Transverse colon (tissue), 4 donors: ENCODE data around the gene LSM14B. TPM values are rescaled to one million over a fixed set of nuclear protein-coding genes. Genes with fewer than 3 reads are reported as not detected.
A peak's percentile ranks its signal among the peaks of the same experiment; 100 is the strongest.

Experiments used
- DNase-seq: peaks from one replicate; pipeline ENCODE4 v3.0.0-alpha.2; 2019
- H3K27ac ChIP-seq, 4 donors: fragments of 200-600 bp; sonication (generic); 2 replicates each; pipeline ENCODE4 v1.5.1; 2016 to 2018; ENCODE audit warnings: inconsistent platforms in 4 of 4
- H3K27me3 ChIP-seq: fragments of 200-600 bp; sonication (generic); 2 replicates; pipeline ENCODE4 v1.5.1; 2017; ENCODE audit warnings: inconsistent platforms
- H3K36me3 ChIP-seq, 4 donors: fragments of 200-600 bp; sonication (generic); 2 replicates each; pipeline ENCODE4 v1.5.1; 2017 to 2019; ENCODE audit warnings: inconsistent platforms in 4 of 4
- H3K4me1 ChIP-seq, 4 donors: fragments of 200-600 bp; sonication (generic); 2 replicates each; pipeline ENCODE4 v1.5.1; 2017 to 2020; ENCODE audit warnings: inconsistent platforms in 4 of 4
- H3K4me3 ChIP-seq, 4 donors: fragments of 200-600 bp; sonication (generic); 1 replicate in 1 of 4; 2 replicates in 3 of 4; pipeline versions ENCODE4 v1.5.1 to v1.6.1; 2017 to 2019; ENCODE audit warnings: inconsistent platforms in 4 of 4
- H3K9me3 ChIP-seq, 2 donors: fragments of 200-600 bp; sonication (generic); 2 replicates each; pipeline ENCODE4 v1.5.1; 2017 to 2019; ENCODE audit warnings: inconsistent platforms in 2 of 2
- EP300 ChIP-seq: sonication (generic); formaldehyde crosslinking; IDR thresholded peaks from one replicate; pipeline ENCODE4 v1.6.1; 2017; ENCODE audit warnings: antibody characterized with exemption, low read depth
- POLR2A ChIP-seq: fragments of 450-650 bp; IDR thresholded peaks from one replicate; pipeline ENCODE4 v1.6.1; 2016; ENCODE audit warnings: antibody characterized with exemption, mild to moderate bottlenecking, moderate library complexity
- POLR2AphosphoS5 ChIP-seq, 3 donors: sonication (generic); formaldehyde crosslinking; IDR thresholded peaks; one replicate each; pipeline ENCODE4 v1.6.1; 2016; ENCODE audit warnings: antibody characterized with exemption in 3 of 3
- WGBS, 2 donors: methylation state at CpG; one replicate each; pipeline ENCODE4 v1.1.5; 2018; ENCODE audit warnings: low coverage in 1 of 2; 5-methylcytosine and 5-hydroxymethylcytosine counted together
- in situ Hi-C, 4 donors: fragments of 200-750 bp; cut with MboI; loops; one replicate each; pipeline versions ENCODE4 v1.15.0 to v1.15.1; 2017; ENCODE audit warnings: low sequenced_read_pairs in 3 of 4, low pct_ligation_motif_present in 1 of 4, low pct_unique_long_range_greater_than_20kb in 1 of 4
- intact Hi-C: fragments of 100-400 bp; cut with DNase I; formaldehyde crosslinking; loops from one replicate; pipeline ENCODE4 v1.15.1; 2023; ENCODE audit warnings: low total_unique reads
- total RNA-seq, 4 donors: library from RNA; depleted of rRNA; stranded (reverse); fragments of >200 nt; gene quantifications; one replicate each; pipeline ENCODE4 v1.1.0, GENCODE V29; 2016
- TF ChIP-seq, protein P1 (sequence below), 5 experiments: fragments of 200-600 bp in 3 of 5; fragments of 450-650 bp in 2 of 5; sonication (generic) in 3 of 5; IDR thresholded peaks; 1 replicate in 2 of 5; 2 replicates in 3 of 5; pipeline ENCODE4 v1.5.1; 2016 to 2017; ENCODE audit warnings: antibody characterized with exemption in 5 of 5, inconsistent platforms in 3 of 5, mild to moderate bottlenecking in 2 of 5, moderate library complexity in 1 of 5

Gene LSM14B
- 10 to 100 TPM; 22.1 to 45.3 (median 35.6) TPM for total RNA-seq

DNA sequence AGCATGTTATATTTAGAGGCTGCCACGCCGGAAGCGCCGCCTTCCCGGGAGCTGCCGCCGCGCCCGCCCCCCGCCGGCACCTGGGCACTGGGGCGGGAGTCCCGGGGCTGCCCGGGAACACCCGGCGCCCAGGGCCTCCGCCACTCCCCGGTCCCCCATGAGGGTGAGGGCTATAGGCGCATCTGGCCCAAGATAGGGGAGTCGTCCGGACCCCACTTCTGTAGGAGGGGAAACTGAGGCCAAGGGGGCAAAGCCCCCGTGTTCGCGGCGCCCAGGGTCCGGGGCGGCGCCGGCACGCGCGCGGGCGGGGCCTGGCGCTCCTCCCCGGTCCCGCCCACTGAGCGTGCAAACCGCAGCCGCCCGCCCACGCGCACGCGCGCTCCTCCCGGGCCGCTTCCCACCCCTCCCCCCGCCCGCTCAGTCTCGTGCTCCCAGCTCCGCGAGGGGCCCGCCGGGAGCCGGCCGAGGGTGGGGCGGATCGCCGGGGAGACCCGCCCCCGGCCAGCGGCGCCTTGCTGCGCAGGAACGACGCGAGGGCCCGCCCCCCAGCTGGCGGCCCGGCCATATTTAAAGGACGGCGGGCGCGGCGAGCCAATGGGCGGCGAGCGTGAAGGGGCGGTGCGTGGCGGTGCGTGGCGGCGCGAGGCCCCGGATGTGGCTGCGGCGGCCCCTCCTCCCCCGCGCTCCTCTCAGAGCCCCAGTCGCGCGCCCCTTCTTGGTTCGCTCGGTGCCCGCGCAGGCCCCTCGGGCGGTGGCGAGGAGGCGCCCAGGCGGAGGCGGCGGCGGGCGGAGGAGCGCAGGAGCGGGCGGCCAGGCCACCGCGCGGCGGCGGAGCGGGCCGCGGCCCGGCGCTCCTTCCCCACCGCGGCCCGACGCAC is at the start of gene LSM14B:
Gene LSM14B, plus strand, starts transcription at position 700 of the 878 bp plus-strand sequence. CDS start 192 bp downstream, outside the sequence.
- H3K36me3 ChIP-seq: peaks cover 0 to 19% (median 0%) of the 10 kb centered on the region in 4 donors
- peak within 1 kb of the TSS; percentile 95 to 98 (median 96) for H3K27ac ChIP-seq
- H3K9me3 ChIP-seq: no peaks in the 10 kb centered on the region
- TF ChIP-seq POLR2A (peak; percentile 50), POLR2AphosphoS5 (IDR thresholded peaks at IDR 0.05) (peak; percentile 50 to 78 (median 72)), EP300 (no peak)
- TF ChIP-seq, protein P1, sequence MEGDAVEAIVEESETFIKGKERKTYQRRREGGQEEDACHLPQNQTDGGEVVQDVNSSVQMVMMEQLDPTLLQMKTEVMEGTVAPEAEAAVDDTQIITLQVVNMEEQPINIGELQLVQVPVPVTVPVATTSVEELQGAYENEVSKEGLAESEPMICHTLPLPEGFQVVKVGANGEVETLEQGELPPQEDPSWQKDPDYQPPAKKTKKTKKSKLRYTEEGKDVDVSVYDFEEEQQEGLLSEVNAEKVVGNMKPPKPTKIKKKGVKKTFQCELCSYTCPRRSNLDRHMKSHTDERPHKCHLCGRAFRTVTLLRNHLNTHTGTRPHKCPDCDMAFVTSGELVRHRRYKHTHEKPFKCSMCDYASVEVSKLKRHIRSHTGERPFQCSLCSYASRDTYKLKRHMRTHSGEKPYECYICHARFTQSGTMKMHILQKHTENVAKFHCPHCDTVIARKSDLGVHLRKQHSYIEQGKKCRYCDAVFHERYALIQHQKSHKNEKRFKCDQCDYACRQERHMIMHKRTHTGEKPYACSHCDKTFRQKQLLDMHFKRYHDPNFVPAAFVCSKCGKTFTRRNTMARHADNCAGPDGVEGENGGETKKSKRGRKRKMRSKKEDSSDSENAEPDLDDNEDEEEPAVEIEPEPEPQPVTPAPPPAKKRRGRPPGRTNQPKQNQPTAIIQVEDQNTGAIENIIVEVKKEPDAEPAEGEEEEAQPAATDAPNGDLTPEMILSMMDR (IDR thresholded peaks at IDR 0.05): no peak
- H3K4me3 ChIP-seq: peak within 1 kb of the TSS; percentile 61 to 96 (median 74)
- peaks cover 11 to 25% (median 23%) of the 10 kb centered on the region in 4 donors for H3K4me1 ChIP-seq
- intact Hi-C loops (loop anchor here (5.0 kb wide), 1 partner anchor 55 kb away; the partner anchor contains the start of gene TAF4), in situ Hi-C loops (loop anchor here in 2 of 4 donors (10.0 kb wide), 1 partner anchor 57 kb away; the partner anchor contains the start of gene TAF4 (in 2 of the 2))
- DNase-seq: peak; percentile 97
- no peaks in the 10 kb centered on the region for H3K27me3 ChIP-seq
- WGBS, 2 donors: 1% methylated on average over 69 of the region's 124 CpGs; no CpG with 5 or more reads in 1 of the 2 donors

DNA sequence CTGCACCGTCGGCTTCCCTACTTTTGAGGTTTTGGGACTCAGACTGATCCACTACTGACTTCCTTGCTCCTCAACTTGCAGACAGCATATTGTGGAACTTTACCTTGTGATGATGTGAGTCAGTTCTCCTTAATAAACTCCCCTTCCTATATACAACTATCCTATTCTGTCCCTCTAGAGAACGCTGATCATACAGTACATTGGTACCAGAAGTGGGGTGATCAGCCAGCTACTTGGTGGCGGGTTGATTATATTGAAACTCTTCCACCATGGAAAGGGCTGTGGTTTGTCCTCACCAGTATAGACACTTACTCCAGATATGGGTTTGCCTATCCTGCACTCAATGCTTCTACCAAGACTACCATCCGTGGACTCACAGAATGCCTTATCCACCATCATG is 49.0 kb upstream of the LSM14B start:
- TF ChIP-seq, protein P1 (IDR thresholded peaks at IDR 0.05): no peak
- TF ChIP-seq POLR2A (no peak), EP300 (no peak), POLR2AphosphoS5 (IDR thresholded peaks at IDR 0.05) (no peak)
- in situ Hi-C loops: no loop called here
- H3K27ac ChIP-seq: no peak overlapping the region
- H3K4me1 ChIP-seq: peaks cover 8 to 22% (median 14%) of the 10 kb centered on the region in 4 donors
- peaks cover 17 to 20% of the 10 kb centered on the region in 2 donors for H3K9me3 ChIP-seq
- DNase-seq: no peak
- 93 to 96% methylated on average over 3 to 5 of the region's 5 CpGs for WGBS, 2 donors
- H3K4me3 ChIP-seq: no peak overlapping the region
- H3K36me3 ChIP-seq: no peaks in the 10 kb centered on the region
- no peaks in the 10 kb centered on the region for H3K27me3 ChIP-seq
- intact Hi-C loops: no loop called here

DNA sequence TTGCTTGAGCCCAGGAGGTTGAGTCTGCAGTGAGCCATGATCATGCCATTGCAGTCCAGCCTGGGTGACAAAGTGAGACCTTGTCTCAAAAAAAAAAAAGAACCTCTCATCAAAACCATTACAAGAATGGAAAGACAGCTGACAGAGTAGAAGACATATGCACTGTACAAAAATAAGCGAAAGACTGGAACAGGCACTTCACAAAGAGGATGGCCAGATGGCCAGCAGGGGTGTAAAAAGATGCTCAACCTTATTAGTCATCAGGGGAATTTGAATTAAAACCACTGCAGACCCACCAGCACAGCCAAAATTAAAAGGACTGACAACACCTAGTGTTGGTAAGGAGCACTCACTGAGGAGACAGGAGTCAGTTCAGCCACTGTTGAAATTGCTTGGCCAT is 43.1 kb upstream of the LSM14B start:
- in situ Hi-C loops: no loop called here
- WGBS, 2 donors: 94% methylated on average over 1 of the region's 1 CpG; no CpG with 5 or more reads in 1 of the 2 donors
- no peak overlapping the region for H3K27ac ChIP-seq

More for the DNA sequence above, 43.1 kb upstream of the LSM14B start:
- TF ChIP-seq, protein P1 (IDR thresholded peaks at IDR 0.05): no peak
- TF ChIP-seq EP300: no peak
- TF ChIP-seq POLR2A: no peak
- no peak for TF ChIP-seq POLR2AphosphoS5 (IDR thresholded peaks at IDR 0.05)
- H3K9me3 ChIP-seq: peaks cover 14 to 17% of the 10 kb centered on the region in 2 donors
- no peak for DNase-seq
- H3K36me3 ChIP-seq: no peaks in the 10 kb centered on the region
- H3K4me3 ChIP-seq: no peak overlapping the region
- H3K4me1 ChIP-seq: no peaks in the 10 kb centered on the region
- no peaks in the 10 kb centered on the region for H3K27me3 ChIP-seq
- intact Hi-C loops: no loop called here
